ENCODE data around the gene TPCN1. TPM values are rescaled to one million over a fixed set of nuclear protein-coding genes. Genes with fewer than 3 reads are reported as not detected.

TPCN1 gene
- total RNA-seq, 1 experiment from 2014 or later, result 32.7 TPM

GRCh38 chr12:113185180-113186032, 35.9 kb upstream of the TPCN1 start, which contains the start of the genes DDX54 and RITA1 (continued):
- TF ChIP-seq ZBTB43 (CRISPR knock-in tag; IDR thresholded peaks at IDR 0.05), result 0 out of 2 replicates have a peak, but pooled peaks have one; percentile 58
- peak; percentile 83 for TF ChIP-seq HMGXB4 (CRISPR knock-in tag; IDR thresholded peaks at IDR 0.05)
- TF ChIP-seq OVOL2 (CRISPR knock-in tag; IDR thresholded peaks at IDR 0.05; ENCODE audit: borderline replicate concordance), result no peak
- TF ChIP-seq TCF7 (CRISPR knock-in tag; IDR thresholded peaks at IDR 0.05; ENCODE audit: low read depth), result no peak
- TF ChIP-seq CBFB (CRISPR knock-in tag; IDR thresholded peaks at IDR 0.05; ENCODE audit: low read depth), result peak; percentile 96; the same call in 1 of the 2 replicates
- TF ChIP-seq NR2C2 (CRISPR knock-in tag; IDR thresholded peaks at IDR 0.05), result no peak
- no peak for TF ChIP-seq NFATC4 (CRISPR knock-in tag; IDR thresholded peaks at IDR 0.05)
- peak; percentile 46 for TF ChIP-seq FOXP1 (CRISPR knock-in tag; IDR thresholded peaks at IDR 0.05; ENCODE audit: borderline replicate concordance)
- TF ChIP-seq JUN (CRISPR knock-in tag; IDR thresholded peaks at IDR 0.05), result peak; percentile 77; the same call in 1 of the 2 replicates
- TF ChIP-seq IRF1 (CRISPR knock-in tag; IDR thresholded peaks at IDR 0.05), result 0 out of 2 replicates have a peak, but pooled peaks have one; percentile 41
- peak; percentile 81; the same call in 1 of the 2 replicates for TF ChIP-seq ZBTB21 (CRISPR knock-in tag; IDR thresholded peaks at IDR 0.05; ENCODE audit: borderline replicate concordance)
- TF ChIP-seq ATF2 (CRISPR knock-in tag; IDR thresholded peaks at IDR 0.05; ENCODE audit: borderline replicate concordance, low read depth), result no peak
- TF ChIP-seq USF2 (CRISPR knock-in tag; IDR thresholded peaks at IDR 0.05), result peak; percentile 98
- no peak for TF ChIP-seq SOX15 (CRISPR knock-in tag; IDR thresholded peaks at IDR 0.05)
- no peak for TF ChIP-seq TP53 (CRISPR knock-in tag; IDR thresholded peaks at IDR 0.05)
- no peak for TF ChIP-seq MXD4 (CRISPR knock-in tag; IDR thresholded peaks at IDR 0.05; ENCODE audit: borderline replicate concordance)
- no peak for TF ChIP-seq ZNF396 (CRISPR knock-in tag; IDR thresholded peaks at IDR 0.05; ENCODE audit: borderline replicate concordance)
- peak; percentile 96 for TF ChIP-seq MAX (CRISPR knock-in tag; IDR thresholded peaks at IDR 0.05)
- TF ChIP-seq ZNF121 (CRISPR knock-in tag; IDR thresholded peaks at IDR 0.05), result no peak
- no peak for TF ChIP-seq CREB1 (CRISPR knock-in tag; IDR thresholded peaks at IDR 0.05)
- peak; percentile 97 for TF ChIP-seq ARID4B (CRISPR knock-in tag; IDR thresholded peaks at IDR 0.05; ENCODE audit: borderline replicate concordance)
- peak; percentile 98 for TF ChIP-seq USF1 (CRISPR knock-in tag; IDR thresholded peaks at IDR 0.05)
- TF ChIP-seq MLX (CRISPR knock-in tag; IDR thresholded peaks at IDR 0.05), result no peak
- no peak for TF ChIP-seq JAZF1 (CRISPR knock-in tag; IDR thresholded peaks at IDR 0.05)
- 0 out of 2 replicates have a peak, but pooled peaks have one; percentile 55 for TF ChIP-seq ZNF263 (CRISPR knock-in tag; IDR thresholded peaks at IDR 0.05; ENCODE audit: low read depth)
- no peak for TF ChIP-seq TEAD4 (CRISPR knock-in tag; IDR thresholded peaks at IDR 0.05)
- no peak for TF ChIP-seq MYBL2 (CRISPR knock-in tag; IDR thresholded peaks at IDR 0.05)
